Heart right ventricle (tissue), 16 donors: ENCODE data around the gene ZNF865. TPM values are rescaled to one million over a fixed set of nuclear protein-coding genes. Genes with fewer than 3 reads are reported as not detected.
A peak's percentile ranks its signal among the peaks of the same experiment; 100 is the strongest.

Source experiments
- ATAC-seq, 8 donors: fragments of 200-7000 bp; cut with Tn5 transposase; one replicate each; pipeline ENCODE4 v1.9.1; 2020; ENCODE audit warnings: mild to moderate bottlenecking in 8 of 8, moderate library complexity in 8 of 8, moderate number of reproducible peaks in 1 of 8
- DNase-seq, 2 donors: peaks; one replicate each; pipeline ENCODE4 v3.0.0-alpha.2; 2020
- H3K27ac ChIP-seq, 10 donors: fragments of 200-600 bp; sonication (generic) in 2 of 10; one replicate each; pipeline versions ENCODE4 v1.5.0 to v1.8.0; 2020 to 2022; ENCODE audit warnings: mild to moderate bottlenecking in 3 of 10
- H3K27me3 ChIP-seq, 7 donors: fragments of 200-600 bp; one replicate each; pipeline ENCODE4 v1.8.0; 2021 to 2022; ENCODE audit warnings: mild to moderate bottlenecking in 2 of 7
- H3K36me3 ChIP-seq, 9 donors: fragments of 200-600 bp; sonication (generic) in 1 of 9; one replicate each; pipeline versions ENCODE4 v1.5.0 to v1.8.0; 2020 to 2022; ENCODE audit warnings: mild to moderate bottlenecking in 2 of 9
- H3K4me1 ChIP-seq, 9 donors: fragments of 200-600 bp; sonication (generic) in 1 of 9; one replicate each; pipeline versions ENCODE4 v1.5.0 to v1.8.0; 2020 to 2022; ENCODE audit warnings: mild to moderate bottlenecking in 4 of 9
- H3K4me3 ChIP-seq, 10 donors: fragments of 200-600 bp; sonication (generic) in 2 of 10; one replicate each; pipeline versions ENCODE4 v1.5.0 to v1.8.0; 2020 to 2022; ENCODE audit warnings: mild to moderate bottlenecking in 7 of 10, moderate library complexity in 2 of 10
- H3K9me3 ChIP-seq, 11 donors: fragments of 200-600 bp in 10 of 11; sonication (generic) in 2 of 11; one replicate each; pipeline versions ENCODE4 v1.5.0 to v1.8.0; 2013 to 2022; ENCODE audit warnings: mild to moderate bottlenecking in 2 of 11, control low read depth in 1 of 11, moderate library complexity in 1 of 11
- CTCF ChIP-seq, 9 donors: fragments of 200-600 bp; sonication (generic) in 2 of 9; IDR thresholded peaks; one replicate each; pipeline versions ENCODE4 v1.5.0 to v1.8.0; 2021 to 2022; ENCODE audit warnings: antibody characterized with exemption in 9 of 9, mild to moderate bottlenecking in 5 of 9, moderate library complexity in 1 of 9
- WGBS, 2 donors: extraction: QIAGEN DNeasy Blood & Tissue Kit; methylation state at CpG; one replicate each; pipeline ENCODE4 v1.1.7; 2013; ENCODE audit warnings: inconsistent platforms in 1 of 2; 5-methylcytosine and 5-hydroxymethylcytosine counted together
- intact Hi-C, 10 donors: fragments of 100-400 bp; cut with DNase I; formaldehyde crosslinking; loops; one replicate each; pipeline versions ENCODE4 v1.11.1 to v1.14.2; 2022
- polyA plus RNA-seq, 2 donors: library from polyadenylated mRNA; stranded (reverse); fragments of 200-250 nt; gene quantifications; one replicate each; pipeline ENCODE4 v1.2.3, GENCODE V29; 2013
- total RNA-seq, 10 donors: library from RNA; stranded (reverse); fragmentation: NEBNext Ultra II Directional in 3 of 10; extraction: Animal tissue kit (Norgen Biotek cat#: 25700) in 3 of 10; gene quantifications; one replicate each; pipeline versions ENCODE4 v1.2.1 to v1.2.4, GENCODE V29; 2021 to 2023
- donor health status: Arrhythmogenic right ventricular cardiomyopathy.
- donor health status: ischemic (EF 13 %, LVEDD 7.1; RV severe dilation, severe dysfunction).
- donor health status: healthy with polysubstance abuse.
- donor health status: DM: no; HTN: yes; CAD: no.
- donor health status: DM: no; HTN: no; CAD: no.
- donor health status: ischemic (EF 25% LVEDD 6.9; RV normal size, moderate dysfunction).
- donor health status: ischemic (EF 25% LVEDD 5.7; RV mildly dilated, moderate dysfunction).
- donor health status: healthy.
- donor health status: DM: yes; HTN: yes; CAD: no.
- donor health status: Ischemic cardiomyopathy.
- donor health status: ischemic (EF 35%, LVEDD 5.7; RV mildly dilated, moderate dysfunction).
- donor health status: nonischemic (EF 11% LVEDD 7.7; RV severe dilation, severe dysfunction).
- donor health status: DM: yes; HTN: yes; CAD: no.
- donor health status: PGD.
- donor health status: ischemic (EF 29% LVEDD 5.4; RV normal size, mild dysfunction).
- donor health status: nonischemic (EF 23%, LVEDD 6.1; RV moderate dilation, normal function).

Gene ZNF865
- total and polyA plus RNA-seq, 12 donors, result 11.8 to 26.5 (median 13.7) TPM

- no peaks in the 10 kb centered on the region for H3K27me3 ChIP-seq
- no peak for TF ChIP-seq CTCF (IDR thresholded peaks at IDR 0.05)
- 1% methylated on average over 75 to 86 of the region's 87 CpGs for WGBS, 2 donors
- peaks cover 14 to 54% (median 40%) of the 10 kb centered on the region in 9 donors for H3K4me1 ChIP-seq
- intact Hi-C loops, result no loop called here
- DNase-seq (peak; percentile 71 to 79), ATAC-seq (peak; percentile 46 to 69 (median 59))
- H3K36me3 ChIP-seq, result peaks cover 0 to 32% (median 8%) of the 10 kb centered on the region in 9 donors
- H3K4me3 ChIP-seq, result peak within 1 kb of the TSS; percentile 77 to 98 (median 88)
- H3K9me3 ChIP-seq, result no peaks in the 10 kb centered on the region
- H3K27ac ChIP-seq, result peak within 1 kb of the TSS; percentile 70 to 92 (median 88)
Measured at GRCh38 chr19:55647732-55648584, 42.5 kb downstream of the ZNF865 start, which contains the start of gene CCDC106. CCDC106 (plus strand) TSS chr19:55648212; CDS start chr19:55649047, 835 bp downstream.

- no peaks in the 10 kb centered on the region for H3K9me3 ChIP-seq
- ATAC-seq, result no peak
- 25 to 28% methylated on average over 25 of the region's 25 CpGs for WGBS, 2 donors
- peak overlapping the region; percentile 77 to 98 (median 88) for H3K4me3 ChIP-seq
- H3K27me3 ChIP-seq, result no peaks in the 10 kb centered on the region
- intact Hi-C loops, result no loop called here
- peaks cover 14 to 56% (median 41%) of the 10 kb centered on the region in 9 donors for H3K4me1 ChIP-seq
- no peak for DNase-seq
- H3K36me3 ChIP-seq, result peaks cover 0 to 32% (median 8%) of the 10 kb centered on the region in 9 donors
- TF ChIP-seq CTCF (IDR thresholded peaks at IDR 0.05), result no peak
- H3K27ac ChIP-seq, result peak overlapping the region; percentile 70 to 92 (median 88)
Measured at GRCh38 chr19:55648585-55649267, 43.3 kb downstream of the ZNF865 start.

GRCh38 chr19:55649268-55650125, 44.0 kb downstream of the ZNF865 start:
- DNase-seq (no peak), ATAC-seq (no peak)
- Histone ChIP-seq H3K9me3 (no peaks in the 10 kb centered on the region), H3K4me3 (peak overlapping the region in 5 of 10 donors; percentile 77 to 92 (median 90)), H3K36me3 (peaks cover 0 to 32% (median 8%) of the 10 kb centered on the region in 9 donors), H3K27ac (peak overlapping the region in 8 of 10 donors; percentile 83 to 92 (median 90)), H3K4me1 (peaks cover 14 to 48% (median 35%) of the 10 kb centered on the region in 9 donors), H3K27me3 (no peaks in the 10 kb centered on the region)
- TF ChIP-seq CTCF (IDR thresholded peaks at IDR 0.05), result no peak
- 77 to 82% methylated on average over 17 of the region's 17 CpGs for WGBS, 2 donors
- intact Hi-C loops, result no loop called here
